ENCODE data around the gene SDK2.

DNA sequence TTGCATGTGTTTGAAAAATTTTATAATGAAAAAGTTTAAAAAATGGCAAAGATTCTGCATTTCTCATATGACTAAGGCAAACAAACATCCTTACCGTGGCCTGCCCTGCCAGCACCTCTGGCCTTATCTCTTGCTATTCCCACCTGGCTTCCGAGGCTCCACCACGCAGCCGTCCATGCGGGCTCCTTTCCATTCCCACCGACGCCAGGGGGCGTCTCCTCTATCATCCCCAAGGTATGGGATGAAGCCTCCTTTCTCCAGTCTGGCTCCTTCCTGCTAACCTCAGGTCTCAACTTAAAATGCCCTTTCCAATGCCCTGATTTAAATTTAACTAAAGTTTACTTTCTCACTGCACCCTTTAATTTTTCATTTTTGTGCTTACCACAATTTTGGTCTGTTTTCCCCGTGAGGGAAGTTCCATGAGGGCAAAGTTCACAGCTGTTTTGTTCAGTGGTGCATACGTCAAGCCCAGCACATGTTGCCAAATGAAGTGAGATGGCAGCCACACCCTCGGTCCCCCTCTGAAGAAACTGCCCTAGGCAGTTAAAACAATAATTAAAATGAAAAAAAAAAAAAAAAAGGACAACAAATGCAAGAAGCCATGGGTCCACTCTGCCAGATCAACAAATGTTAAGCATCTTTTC lies 13.3 kb upstream of the SDK2 start:
- TF ChIP-seq, protein P1, sequence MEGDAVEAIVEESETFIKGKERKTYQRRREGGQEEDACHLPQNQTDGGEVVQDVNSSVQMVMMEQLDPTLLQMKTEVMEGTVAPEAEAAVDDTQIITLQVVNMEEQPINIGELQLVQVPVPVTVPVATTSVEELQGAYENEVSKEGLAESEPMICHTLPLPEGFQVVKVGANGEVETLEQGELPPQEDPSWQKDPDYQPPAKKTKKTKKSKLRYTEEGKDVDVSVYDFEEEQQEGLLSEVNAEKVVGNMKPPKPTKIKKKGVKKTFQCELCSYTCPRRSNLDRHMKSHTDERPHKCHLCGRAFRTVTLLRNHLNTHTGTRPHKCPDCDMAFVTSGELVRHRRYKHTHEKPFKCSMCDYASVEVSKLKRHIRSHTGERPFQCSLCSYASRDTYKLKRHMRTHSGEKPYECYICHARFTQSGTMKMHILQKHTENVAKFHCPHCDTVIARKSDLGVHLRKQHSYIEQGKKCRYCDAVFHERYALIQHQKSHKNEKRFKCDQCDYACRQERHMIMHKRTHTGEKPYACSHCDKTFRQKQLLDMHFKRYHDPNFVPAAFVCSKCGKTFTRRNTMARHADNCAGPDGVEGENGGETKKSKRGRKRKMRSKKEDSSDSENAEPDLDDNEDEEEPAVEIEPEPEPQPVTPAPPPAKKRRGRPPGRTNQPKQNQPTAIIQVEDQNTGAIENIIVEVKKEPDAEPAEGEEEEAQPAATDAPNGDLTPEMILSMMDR (IDR thresholded peaks at IDR 0.05), result peak; percentile 47 to 69 (median 60)
- no peak for TF ChIP-seq POLR2A (IDR thresholded peaks at IDR 0.05)

Measured in right lobe of liver (tissue), 4 donors.